ENCODE results near the gene NTRK3. TPM values are rescaled to one million over a fixed set of nuclear protein-coding genes. Genes with fewer than 3 reads are reported as not detected.

The NTRK3 gene
- total RNA-seq, 1 donor from 2014 or later: not detected

GRCh38 chr15:88043396-88043795 is 213.1 kb downstream of the NTRK3 start:
- Mint-ChIP-seq H3K36me3 (ENCODE audit: low read depth) (no peaks in the 10 kb centered on the region), H3K9me3 (no peaks in the 10 kb centered on the region), H3K4me1 (no peaks in the 10 kb centered on the region), H3K27ac (no peak overlapping the region), H3K27me3 (no peaks in the 10 kb centered on the region), H3K4me3 (no peak overlapping the region)
- intact Hi-C loops (cut with micrococcal nuclease): no loop called here
- TF ChIP-seq, protein P1, sequence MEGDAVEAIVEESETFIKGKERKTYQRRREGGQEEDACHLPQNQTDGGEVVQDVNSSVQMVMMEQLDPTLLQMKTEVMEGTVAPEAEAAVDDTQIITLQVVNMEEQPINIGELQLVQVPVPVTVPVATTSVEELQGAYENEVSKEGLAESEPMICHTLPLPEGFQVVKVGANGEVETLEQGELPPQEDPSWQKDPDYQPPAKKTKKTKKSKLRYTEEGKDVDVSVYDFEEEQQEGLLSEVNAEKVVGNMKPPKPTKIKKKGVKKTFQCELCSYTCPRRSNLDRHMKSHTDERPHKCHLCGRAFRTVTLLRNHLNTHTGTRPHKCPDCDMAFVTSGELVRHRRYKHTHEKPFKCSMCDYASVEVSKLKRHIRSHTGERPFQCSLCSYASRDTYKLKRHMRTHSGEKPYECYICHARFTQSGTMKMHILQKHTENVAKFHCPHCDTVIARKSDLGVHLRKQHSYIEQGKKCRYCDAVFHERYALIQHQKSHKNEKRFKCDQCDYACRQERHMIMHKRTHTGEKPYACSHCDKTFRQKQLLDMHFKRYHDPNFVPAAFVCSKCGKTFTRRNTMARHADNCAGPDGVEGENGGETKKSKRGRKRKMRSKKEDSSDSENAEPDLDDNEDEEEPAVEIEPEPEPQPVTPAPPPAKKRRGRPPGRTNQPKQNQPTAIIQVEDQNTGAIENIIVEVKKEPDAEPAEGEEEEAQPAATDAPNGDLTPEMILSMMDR (IDR thresholded peaks at IDR 0.05): no peak
- ATAC-seq (ENCODE audit: low read depth) (no peak), DNase-seq (no peak)
- POLR2A ChIA-PET: no interaction called here
- CTCF ChIA-PET: no interaction called here

DNA sequence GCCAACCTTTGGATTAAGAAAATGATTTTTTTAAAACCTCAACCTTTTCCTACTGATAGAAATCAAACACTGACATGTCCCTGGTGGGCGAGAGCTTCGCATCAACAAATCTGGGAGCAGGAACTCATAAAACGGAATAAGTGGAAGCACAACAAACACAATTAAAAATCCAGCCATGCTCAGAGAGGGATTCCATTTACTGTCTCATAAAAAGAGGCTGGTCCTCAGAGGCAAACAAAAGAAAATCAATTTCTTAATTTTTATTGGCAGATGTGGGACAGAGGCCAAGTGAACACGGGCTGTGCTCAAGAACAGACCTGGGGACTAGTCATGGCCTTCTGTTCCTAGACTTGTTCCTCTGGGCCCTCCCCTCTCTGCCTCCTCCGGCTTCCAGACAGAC is 214.5 kb downstream of the NTRK3 start:
- no peaks in the 10 kb centered on the region for H3K36me3 Mint-ChIP-seq (ENCODE audit: low read depth)
- DNase-seq (no peak), ATAC-seq (ENCODE audit: low read depth) (no peak)
- ChIA-PET CTCF (no interaction called here), POLR2A (no interaction called here)
- H3K4me1 Mint-ChIP-seq: no peaks in the 10 kb centered on the region
- intact Hi-C loops (cut with micrococcal nuclease): no loop called here
- H3K27me3 Mint-ChIP-seq: no peaks in the 10 kb centered on the region
- TF ChIP-seq, protein P1 (IDR thresholded peaks at IDR 0.05): no peak
- no peak overlapping the region for H3K4me3 Mint-ChIP-seq
- no peaks in the 10 kb centered on the region for H3K9me3 Mint-ChIP-seq
- no peak overlapping the region for H3K27ac Mint-ChIP-seq

- TF ChIP-seq, protein P1 (IDR thresholded peaks at IDR 0.05): no peak
- ChIA-PET POLR2A (no interaction called here), CTCF (no interaction called here)
- Mint-ChIP-seq H3K27me3 (peaks cover 6% of the 10 kb centered on the region), H3K4me3 (no peak overlapping the region), H3K36me3 (ENCODE audit: low read depth) (no peaks in the 10 kb centered on the region), H3K9me3 (no peaks in the 10 kb centered on the region), H3K27ac (no peak overlapping the region), H3K4me1 (no peaks in the 10 kb centered on the region)
- DNase-seq (no peak), ATAC-seq (ENCODE audit: low read depth) (no peak)
- intact Hi-C loops (cut with micrococcal nuclease): no loop called here
Measured at GRCh38 chr15:88040516-88040915, 216.0 kb downstream of the NTRK3 start.

DNA sequence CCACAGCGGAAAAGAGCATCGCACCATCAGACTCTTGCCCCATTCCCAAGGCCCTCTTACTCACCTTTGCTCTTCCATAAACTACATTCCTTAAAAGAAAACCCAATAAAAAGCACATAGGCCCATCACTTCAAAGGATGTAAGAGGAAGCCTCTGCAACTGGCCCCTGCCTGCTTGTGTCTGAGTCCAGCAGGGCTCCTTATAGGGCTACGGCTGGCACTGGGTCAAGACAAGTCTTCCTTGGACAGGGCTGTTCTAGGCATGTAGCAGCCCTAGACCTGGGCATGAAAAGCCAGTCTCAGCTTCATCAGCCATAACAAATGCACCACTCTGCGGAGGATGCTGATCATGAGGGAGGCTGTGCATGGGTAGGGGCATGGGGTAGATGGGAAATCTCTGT is 218.3 kb downstream of the NTRK3 start:
- POLR2A ChIA-PET: no interaction called here
- no peak overlapping the region for H3K27ac Mint-ChIP-seq
- intact Hi-C loops (cut with micrococcal nuclease): no loop called here
- DNase-seq (no peak), ATAC-seq (ENCODE audit: low read depth) (no peak)
- H3K9me3 Mint-ChIP-seq: no peaks in the 10 kb centered on the region
- no peaks in the 10 kb centered on the region for H3K36me3 Mint-ChIP-seq (ENCODE audit: low read depth)
- CTCF ChIA-PET: no interaction called here
- peaks cover 10% of the 10 kb centered on the region for H3K27me3 Mint-ChIP-seq
- H3K4me1 Mint-ChIP-seq: no peaks in the 10 kb centered on the region
- H3K4me3 Mint-ChIP-seq: no peak overlapping the region
- TF ChIP-seq, protein P1 (IDR thresholded peaks at IDR 0.05): no peak

- no peak overlapping the region for H3K27ac Mint-ChIP-seq
- ATAC-seq (ENCODE audit: low read depth) (no peak), DNase-seq (no peak)
- no peaks in the 10 kb centered on the region for H3K4me1 Mint-ChIP-seq
- H3K27me3 Mint-ChIP-seq: peaks cover 10% of the 10 kb centered on the region
- CTCF ChIA-PET: no interaction called here
- intact Hi-C loops (cut with micrococcal nuclease): no loop called here
- TF ChIP-seq, protein P1 (IDR thresholded peaks at IDR 0.05): no peak
- no peaks in the 10 kb centered on the region for H3K36me3 Mint-ChIP-seq (ENCODE audit: low read depth)
- POLR2A ChIA-PET: no interaction called here
- H3K9me3 Mint-ChIP-seq: no peaks in the 10 kb centered on the region
- H3K4me3 Mint-ChIP-seq: no peak overlapping the region
Measured at GRCh38 chr15:88036154-88036839, 220.2 kb downstream of the NTRK3 start.

Measured in activated B cell treated with CpG ODN at 0.5 μM for 24 hours (primary cell).